Fibroblast of the aortic adventitia (primary cell): ENCODE results near the gene NISCH. TPM values are rescaled to one million over a fixed set of nuclear protein-coding genes. Genes with fewer than 3 reads are reported as not detected.

Source experiments
- DNase-seq: peaks from one replicate; pipeline ENCODE4 v3.0.0-alpha.2; 2010; ENCODE audit warnings: low read depth
- H3K4me3 ChIP-seq: 2 replicates; pipeline ENCODE4 v1.5.1; 2011; ENCODE audit warnings: low read depth, mild to moderate bottlenecking, control low read depth, low read length, moderate library complexity
- CTCF ChIP-seq: IDR thresholded peaks from 2 replicates; pipeline ENCODE4 v1.5.1; 2011; ENCODE audit warnings: mild to moderate bottlenecking, low read length, control low read depth, inconsistent platforms; ENCODE audit not compliant: insufficient read depth
- total RNA-seq: library from RNA; depleted of rRNA; stranded (reverse); fragments of >200 nt; gene quantifications from 2 replicates; pipeline ENCODE4 v1.2.3, GENCODE V29; 2012; ENCODE audit warnings: low replicate concordance

NISCH gene
- total RNA-seq, 1 donor = 52.7 TPM

GRCh38 chr3:52458770-52459545, 3.6 kb downstream of the NISCH start:
- TF ChIP-seq CTCF = no peak
- DNase-seq = no peak
- no peak overlapping the region for H3K4me3 ChIP-seq

DNA sequence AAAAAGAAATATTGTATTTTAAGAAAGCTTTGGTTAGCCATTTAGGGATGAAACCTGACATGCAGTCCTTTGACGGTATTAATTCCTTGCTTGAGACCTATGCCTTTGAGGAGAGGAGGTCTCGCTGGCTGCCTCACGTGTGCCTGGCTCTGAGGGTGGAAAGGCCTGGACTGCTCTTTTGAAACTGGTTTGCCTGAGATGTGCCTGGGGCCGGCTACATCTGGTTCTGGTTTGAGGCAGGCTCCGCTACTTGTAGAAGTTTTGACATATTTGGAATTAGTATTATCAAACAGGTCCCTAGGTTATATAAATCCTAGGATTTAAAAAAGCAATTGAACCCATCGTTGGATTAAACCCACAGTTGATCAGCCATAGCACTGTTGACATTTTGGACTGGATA, 6.5 kb downstream of the NISCH start:
- no peak for TF ChIP-seq CTCF
- DNase-seq = no peak
- no peak overlapping the region for H3K4me3 ChIP-seq

DNA sequence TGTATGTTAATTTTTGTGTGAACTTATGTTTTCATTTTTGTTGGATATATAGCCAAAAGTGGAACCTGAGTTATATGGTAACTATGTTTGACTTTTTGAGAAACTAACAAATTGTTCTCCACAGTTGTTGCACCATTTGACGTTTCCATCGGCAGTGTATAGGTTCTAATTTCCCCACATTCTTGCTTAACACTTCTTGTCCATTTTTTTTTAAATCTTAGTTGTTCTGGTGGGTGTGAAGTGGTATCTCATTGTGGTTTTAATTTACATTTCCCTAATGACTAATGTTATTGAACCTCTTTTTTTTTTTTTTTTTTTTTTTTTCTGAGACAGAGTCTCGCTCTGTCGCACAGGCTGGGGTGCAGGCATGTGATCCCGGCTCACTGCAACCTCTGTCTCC, 8.0 kb downstream of the NISCH start:
- no peak overlapping the region for H3K4me3 ChIP-seq
- TF ChIP-seq CTCF = no peak
- no peak for DNase-seq

DNA sequence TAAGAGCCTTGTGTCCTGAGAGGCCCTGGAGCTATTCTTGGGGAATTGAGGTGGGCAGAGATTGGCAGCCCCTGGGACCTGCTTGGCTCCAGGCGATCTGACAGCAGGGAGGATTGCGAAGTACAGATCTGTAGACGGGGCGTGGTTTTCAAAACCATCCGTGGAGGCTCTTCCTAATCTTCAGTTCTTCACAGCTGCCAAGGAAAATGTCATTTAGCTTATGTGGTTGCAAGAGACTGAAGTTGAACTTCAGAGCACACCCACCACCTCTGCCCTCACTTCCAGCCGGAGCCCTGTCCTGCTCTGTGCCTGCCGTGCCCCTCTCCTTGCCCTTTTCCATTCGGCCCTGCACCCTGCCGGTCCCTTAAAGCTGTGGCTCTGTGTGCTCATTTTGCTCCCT, 12.9 kb downstream of the NISCH start:
- DNase-seq = peak; percentile 32
- H3K4me3 ChIP-seq = no peak overlapping the region
- TF ChIP-seq CTCF = no peak

- no peak overlapping the region for H3K4me3 ChIP-seq
- DNase-seq = no peak
- TF ChIP-seq CTCF = no peak
These were observed 13.6 kb downstream of the NISCH start for GRCh38 chr3:52469001-52469400.

DNA sequence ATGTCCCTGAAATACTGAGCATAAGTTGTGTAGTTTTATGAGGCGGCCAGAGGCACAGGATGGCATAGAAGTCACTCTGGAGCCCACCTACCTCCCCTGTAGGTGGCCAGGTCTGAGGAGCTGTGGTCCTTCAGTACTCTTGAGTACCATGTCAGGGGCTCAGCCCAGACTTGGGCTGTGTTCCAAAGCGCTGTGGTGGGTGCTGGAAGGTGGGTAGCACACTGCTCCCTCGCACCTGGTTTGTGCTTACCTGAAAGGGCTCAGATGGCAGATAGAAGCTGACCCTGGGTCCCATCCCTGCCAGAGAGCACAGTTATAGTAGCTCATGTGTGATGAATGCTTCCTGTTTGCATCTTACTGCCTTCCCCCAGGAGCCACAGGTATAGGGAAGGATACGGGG, 15.5 kb downstream of the NISCH start:
- no peak for TF ChIP-seq CTCF
- no peak overlapping the region for H3K4me3 ChIP-seq
- DNase-seq = no peak
